ENCODE results near the gene KRTAP10-1. TPM values are rescaled to one million over a fixed set of nuclear protein-coding genes. Genes with fewer than 3 reads are reported as not detected.

KRTAP10-1 gene
- total RNA-seq, 4 donors from 2014 or later: 0.83 to 8.5 (median 2.6) TPM; not detected in 1

GRCh38 chr21:44513389-44514217 is 26.4 kb downstream of the KRTAP10-1 start:
- Histone ChIP-seq H3K4me3 (no peak overlapping the region), H3K27ac (no peak overlapping the region), H3K27me3 (peaks cover 29% of the 10 kb centered on the region), H3K4me1 (peaks cover 19% of the 10 kb centered on the region), H3K36me3 (no peaks in the 10 kb centered on the region), H3K9me3 (no peaks in the 10 kb centered on the region)
- TF ChIP-seq EP300 (IDR thresholded peaks at IDR 0.05): no peak
- TF ChIP-seq, protein P1, sequence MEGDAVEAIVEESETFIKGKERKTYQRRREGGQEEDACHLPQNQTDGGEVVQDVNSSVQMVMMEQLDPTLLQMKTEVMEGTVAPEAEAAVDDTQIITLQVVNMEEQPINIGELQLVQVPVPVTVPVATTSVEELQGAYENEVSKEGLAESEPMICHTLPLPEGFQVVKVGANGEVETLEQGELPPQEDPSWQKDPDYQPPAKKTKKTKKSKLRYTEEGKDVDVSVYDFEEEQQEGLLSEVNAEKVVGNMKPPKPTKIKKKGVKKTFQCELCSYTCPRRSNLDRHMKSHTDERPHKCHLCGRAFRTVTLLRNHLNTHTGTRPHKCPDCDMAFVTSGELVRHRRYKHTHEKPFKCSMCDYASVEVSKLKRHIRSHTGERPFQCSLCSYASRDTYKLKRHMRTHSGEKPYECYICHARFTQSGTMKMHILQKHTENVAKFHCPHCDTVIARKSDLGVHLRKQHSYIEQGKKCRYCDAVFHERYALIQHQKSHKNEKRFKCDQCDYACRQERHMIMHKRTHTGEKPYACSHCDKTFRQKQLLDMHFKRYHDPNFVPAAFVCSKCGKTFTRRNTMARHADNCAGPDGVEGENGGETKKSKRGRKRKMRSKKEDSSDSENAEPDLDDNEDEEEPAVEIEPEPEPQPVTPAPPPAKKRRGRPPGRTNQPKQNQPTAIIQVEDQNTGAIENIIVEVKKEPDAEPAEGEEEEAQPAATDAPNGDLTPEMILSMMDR (IDR thresholded peaks at IDR 0.05): no peak
- TF ChIP-seq POLR2A (IDR thresholded peaks at IDR 0.05): no peak
- no peak for TF ChIP-seq POLR2AphosphoS5 (IDR thresholded peaks at IDR 0.05)
- WGBS: 68% methylated on average over 6 of the region's 15 CpGs
- no peak for DNase-seq (ENCODE audit: low spot score in 2 of 2)

GRCh38 chr21:44512496-44513388 is 27.3 kb downstream of the KRTAP10-1 start:
- Histone ChIP-seq H3K27me3 (peaks cover 33% of the 10 kb centered on the region), H3K4me1 (peaks cover 19% of the 10 kb centered on the region), H3K36me3 (no peaks in the 10 kb centered on the region), H3K27ac (no peak overlapping the region), H3K9me3 (no peaks in the 10 kb centered on the region), H3K4me3 (no peak overlapping the region)
- TF ChIP-seq, protein P1 (IDR thresholded peaks at IDR 0.05): no peak
- TF ChIP-seq POLR2A (IDR thresholded peaks at IDR 0.05) (no peak), EP300 (IDR thresholded peaks at IDR 0.05) (no peak), POLR2AphosphoS5 (IDR thresholded peaks at IDR 0.05) (no peak)
- DNase-seq (ENCODE audit: low spot score in 2 of 2): no peak
- WGBS: 78% methylated on average over 5 of the region's 21 CpGs

DNA sequence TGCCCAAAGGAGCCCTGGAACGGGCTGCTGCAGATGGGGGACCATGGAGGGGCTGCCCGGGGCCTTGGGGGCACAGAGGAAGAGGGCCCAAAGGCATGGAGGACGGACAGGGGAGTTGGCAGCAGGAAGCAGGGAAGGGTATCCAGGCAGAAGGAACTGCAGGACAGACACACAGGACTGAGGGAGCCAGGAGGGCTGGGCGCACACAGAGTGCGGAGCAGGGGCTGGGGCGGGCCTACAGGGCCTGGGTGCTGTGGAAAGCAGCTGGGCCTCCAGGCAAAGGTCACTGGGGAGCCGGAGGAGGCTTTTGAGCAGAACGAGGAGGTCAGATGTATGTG is 28.1 kb downstream of the KRTAP10-1 start:
- H3K4me1 ChIP-seq: peaks cover 19% of the 10 kb centered on the region
- no peak for TF ChIP-seq POLR2A (IDR thresholded peaks at IDR 0.05)
- no peak for TF ChIP-seq EP300 (IDR thresholded peaks at IDR 0.05)
- TF ChIP-seq, protein P1 (IDR thresholded peaks at IDR 0.05): no peak
- TF ChIP-seq POLR2AphosphoS5 (IDR thresholded peaks at IDR 0.05): no peak
- no peak for DNase-seq (ENCODE audit: low spot score in 2 of 2)
- WGBS: 76% methylated on average over 5 of the region's 8 CpGs
- H3K27ac ChIP-seq: no peak overlapping the region
- H3K27me3 ChIP-seq: peaks cover 35% of the 10 kb centered on the region
- no peaks in the 10 kb centered on the region for H3K36me3 ChIP-seq
- H3K9me3 ChIP-seq: no peaks in the 10 kb centered on the region
- H3K4me3 ChIP-seq: no peak overlapping the region

DNA sequence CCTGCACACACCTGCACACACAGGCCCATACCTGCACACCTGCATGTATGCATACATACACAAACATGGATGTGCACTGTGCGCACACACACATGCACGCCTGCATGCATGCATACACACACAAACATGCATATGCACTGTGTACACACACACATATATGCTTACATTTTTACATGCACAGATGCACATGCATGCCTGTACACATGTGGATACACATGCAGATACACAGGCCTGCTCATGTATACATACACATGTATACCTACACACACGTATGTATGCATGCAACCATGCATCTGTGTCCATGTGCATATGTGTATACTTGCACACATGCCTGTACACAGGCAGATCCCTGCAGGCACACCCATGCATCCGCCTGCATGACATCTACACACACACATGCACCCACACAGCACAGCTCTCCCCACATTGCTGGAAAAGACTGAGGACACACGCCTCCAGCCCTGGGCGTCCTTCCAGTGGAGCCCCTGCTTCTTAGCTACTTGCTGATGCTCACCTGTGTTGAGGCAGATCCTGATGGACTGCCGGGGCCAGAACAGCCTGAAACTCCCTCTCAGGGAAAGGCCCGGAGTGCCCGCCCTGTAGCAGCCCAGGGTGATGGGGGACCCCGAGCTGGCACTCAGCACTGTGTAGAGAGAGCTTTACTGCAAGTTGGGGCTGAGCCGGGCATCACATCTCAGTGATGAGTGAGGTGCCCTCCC is 28.6 kb downstream of the KRTAP10-1 start:
- WGBS: 66% methylated on average over 9 of the region's 11 CpGs
- no peak overlapping the region for H3K4me3 ChIP-seq
- peaks cover 40% of the 10 kb centered on the region for H3K27me3 ChIP-seq
- peaks cover 19% of the 10 kb centered on the region for H3K4me1 ChIP-seq
- no peak overlapping the region for H3K27ac ChIP-seq
- no peaks in the 10 kb centered on the region for H3K36me3 ChIP-seq
- DNase-seq (ENCODE audit: low spot score in 2 of 2): no peak
- no peak for TF ChIP-seq POLR2A (IDR thresholded peaks at IDR 0.05)
- TF ChIP-seq POLR2AphosphoS5 (IDR thresholded peaks at IDR 0.05): no peak
- no peak for TF ChIP-seq EP300 (IDR thresholded peaks at IDR 0.05)
- TF ChIP-seq, protein P1 (IDR thresholded peaks at IDR 0.05): no peak
- no peaks in the 10 kb centered on the region for H3K9me3 ChIP-seq
